Measurements from ENCODE around the gene B4GAT1. TPM values are rescaled to one million over a fixed set of nuclear protein-coding genes. Genes with fewer than 3 reads are reported as not detected.

The B4GAT1 gene
- polyA plus RNA-seq, 1 donor from 2014 or later = 162 TPM

GRCh38 chr11:66339686-66340483 is 7.5 kb downstream of the B4GAT1 start:
- H2AFZ ChIP-seq (ENCODE audit: low read depth, low read length) = no peak overlapping the region
- no peaks in the 10 kb centered on the region for H3F3A ChIP-seq (ENCODE audit: insufficient read depth, low read length, poor library complexity, severe bottlenecking)
- no peak overlapping the region for H3K9ac ChIP-seq (ENCODE audit: low read length)
- H3K79me2 ChIP-seq (replicated peaks; ENCODE audit: insufficient read depth, low read length) = peaks cover 15% of the 10 kb centered on the region
- no peaks in the 10 kb centered on the region for H3K27me3 ChIP-seq (ENCODE audit: insufficient read depth, low read depth, low read length)
- H3K9me3 ChIP-seq (ENCODE audit: low read length) = no peaks in the 10 kb centered on the region
- H3K4me2 ChIP-seq (ENCODE audit: low read length) = no peak overlapping the region
- no peaks in the 10 kb centered on the region for H4K20me1 ChIP-seq (ENCODE audit: insufficient read depth)
- TF ChIP-seq EP300 (conservative IDR thresholded peaks at IDR 0.05; ENCODE audit: poor library complexity, severe bottlenecking) = no peak
- no peak for TF ChIP-seq MXI1 (conservative IDR thresholded peaks at IDR 0.05; ENCODE audit: poor library complexity, severe bottlenecking)
- TF ChIP-seq EZH2 (IDR thresholded peaks at IDR 0.05; ENCODE audit: borderline replicate concordance, insufficient read depth, low read length, poor library complexity, severe bottlenecking) = no peak
- no peak for TF ChIP-seq POLR2AphosphoS5 (IDR thresholded peaks at IDR 0.05)
- no peak for TF ChIP-seq SMC3 (conservative IDR thresholded peaks at IDR 0.05; ENCODE audit: poor library complexity)
- no peak for TF ChIP-seq TAF1 (IDR thresholded peaks at IDR 0.05; ENCODE audit: low read depth)
- H3K27ac ChIP-seq (ENCODE audit: low read length) = no peak overlapping the region
- H3K36me3 ChIP-seq (ENCODE audit: insufficient read depth, low read length) = no peaks in the 10 kb centered on the region
- H3K4me3 ChIP-seq (ENCODE audit: low read length) = no peak overlapping the region
- H3K9me2 ChIP-seq (ENCODE audit: insufficient read depth, low read length) = no peaks in the 10 kb centered on the region

DNA sequence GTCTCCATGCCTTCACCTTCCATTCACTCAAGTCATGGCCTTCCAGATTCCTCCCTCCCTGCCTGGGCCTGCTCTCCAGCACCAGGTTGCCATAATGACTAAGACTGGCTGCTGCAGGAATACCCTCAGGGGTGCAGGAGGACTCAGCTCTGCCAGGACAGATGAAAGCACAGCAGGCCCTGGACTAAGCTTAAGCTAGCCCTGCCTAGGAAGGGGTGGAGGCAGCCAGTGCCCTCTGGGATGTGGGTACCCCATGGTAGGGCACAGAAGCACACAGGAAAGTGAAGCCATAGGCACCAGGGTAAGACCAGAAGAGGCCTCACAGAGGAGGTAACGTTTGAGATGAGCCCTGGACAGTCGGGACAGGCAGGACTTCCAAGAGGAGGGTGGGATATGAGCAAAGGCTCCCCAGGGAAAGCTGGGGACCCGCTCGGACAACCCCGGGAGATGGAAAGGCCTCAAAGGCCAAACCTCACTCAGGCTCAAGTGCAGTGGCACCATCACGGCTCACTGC is 8.2 kb downstream of the B4GAT1 start:
- Histone ChIP-seq H3K9ac (ENCODE audit: low read length) (no peak overlapping the region), H3K4me3 (ENCODE audit: low read length) (no peak overlapping the region), H3K79me2 (replicated peaks; ENCODE audit: insufficient read depth, low read length) (peaks cover 12% of the 10 kb centered on the region), H3F3A (ENCODE audit: insufficient read depth, low read length, poor library complexity, severe bottlenecking) (no peaks in the 10 kb centered on the region), H3K27me3 (ENCODE audit: insufficient read depth, low read depth, low read length) (no peaks in the 10 kb centered on the region), H2AFZ (ENCODE audit: low read depth, low read length) (no peak overlapping the region), H3K9me2 (ENCODE audit: insufficient read depth, low read length) (no peaks in the 10 kb centered on the region), H4K20me1 (ENCODE audit: insufficient read depth) (no peaks in the 10 kb centered on the region), H3K27ac (ENCODE audit: low read length) (no peak overlapping the region), H3K9me3 (ENCODE audit: low read length) (no peaks in the 10 kb centered on the region), H3K36me3 (ENCODE audit: insufficient read depth, low read length) (no peaks in the 10 kb centered on the region), H3K4me2 (ENCODE audit: low read length) (no peak overlapping the region)
- no peak for TF ChIP-seq MXI1 (conservative IDR thresholded peaks at IDR 0.05; ENCODE audit: poor library complexity, severe bottlenecking)
- no peak for TF ChIP-seq EP300 (conservative IDR thresholded peaks at IDR 0.05; ENCODE audit: poor library complexity, severe bottlenecking)
- no peak for TF ChIP-seq CTCF (IDR thresholded peaks at IDR 0.05; ENCODE audit: poor library complexity, severe bottlenecking)
- TF ChIP-seq POLR2AphosphoS5 (IDR thresholded peaks at IDR 0.05) = no peak

DNA sequence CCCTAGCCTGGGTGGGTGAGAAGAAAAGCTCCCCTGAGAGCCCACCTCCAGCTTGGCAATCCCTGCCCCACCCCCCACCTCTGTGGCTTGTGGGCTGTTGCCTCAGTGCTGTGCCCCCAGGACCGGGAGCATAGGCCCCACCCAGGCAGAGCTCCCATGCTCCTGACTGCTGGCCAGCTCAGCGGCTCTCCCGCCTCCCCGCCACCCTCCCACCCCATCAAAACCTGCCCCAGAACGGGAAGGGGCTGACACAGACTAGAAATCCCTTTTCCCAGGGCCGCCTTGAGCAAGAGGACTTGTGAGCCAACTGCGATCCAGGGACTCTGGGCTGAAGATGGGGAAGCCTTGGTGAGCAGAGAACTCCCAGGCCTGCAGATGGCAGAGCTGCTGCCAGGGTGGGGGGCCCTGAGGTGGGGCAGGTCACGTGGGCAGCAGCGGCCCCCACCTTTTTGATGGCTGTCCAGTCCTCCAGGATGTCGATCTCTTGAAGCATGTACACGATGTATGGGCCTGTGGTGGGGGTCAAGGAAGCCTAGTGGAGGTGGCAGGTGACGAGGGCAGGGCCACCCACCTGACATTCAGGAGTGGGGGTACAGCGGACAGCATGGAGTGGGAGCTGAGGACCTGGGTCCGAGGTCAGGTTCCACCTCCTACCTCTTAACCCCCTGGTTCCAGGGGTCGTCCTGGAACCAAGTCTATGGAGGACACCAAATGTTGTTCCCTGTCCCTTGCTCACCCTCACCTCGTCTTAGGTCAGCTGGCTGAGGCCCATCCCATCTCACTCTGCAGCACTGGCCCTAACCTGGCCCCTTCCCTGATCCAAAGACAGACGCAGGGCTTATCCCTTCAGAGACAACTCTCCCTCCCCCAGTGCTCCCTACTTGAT is 8.9 kb downstream of the B4GAT1 start:
- no peaks in the 10 kb centered on the region for H3F3A ChIP-seq (ENCODE audit: insufficient read depth, low read length, poor library complexity, severe bottlenecking)
- H3K36me3 ChIP-seq (ENCODE audit: insufficient read depth, low read length) = no peaks in the 10 kb centered on the region
- no peaks in the 10 kb centered on the region for H3K9me3 ChIP-seq (ENCODE audit: low read length)
- TF ChIP-seq EP300 (conservative IDR thresholded peaks at IDR 0.05; ENCODE audit: poor library complexity, severe bottlenecking) (no peak), POLR2AphosphoS5 (IDR thresholded peaks at IDR 0.05) (no peak), TAF1 (IDR thresholded peaks at IDR 0.05; ENCODE audit: low read depth) (no peak), EZH2 (IDR thresholded peaks at IDR 0.05; ENCODE audit: borderline replicate concordance, insufficient read depth, low read length, poor library complexity, severe bottlenecking) (no peak), CTCF (IDR thresholded peaks at IDR 0.05; ENCODE audit: poor library complexity, severe bottlenecking) (no peak), SMC3 (conservative IDR thresholded peaks at IDR 0.05; ENCODE audit: poor library complexity) (no peak), RAD21 (conservative IDR thresholded peaks at IDR 0.05) (no peak), MXI1 (conservative IDR thresholded peaks at IDR 0.05; ENCODE audit: poor library complexity, severe bottlenecking) (no peak), REST (IDR thresholded peaks at IDR 0.05; ENCODE audit: borderline replicate concordance) (no peak)
- no peak overlapping the region for H3K9ac ChIP-seq (ENCODE audit: low read length)
- no peak overlapping the region for H3K4me2 ChIP-seq (ENCODE audit: low read length)
- no peaks in the 10 kb centered on the region for H3K9me2 ChIP-seq (ENCODE audit: insufficient read depth, low read length)
- H3K4me3 ChIP-seq (ENCODE audit: low read length) = no peak overlapping the region
- H4K20me1 ChIP-seq (ENCODE audit: insufficient read depth) = no peaks in the 10 kb centered on the region
- no peaks in the 10 kb centered on the region for H3K27me3 ChIP-seq (ENCODE audit: insufficient read depth, low read depth, low read length)
- H2AFZ ChIP-seq (ENCODE audit: low read depth, low read length) = no peak overlapping the region
- no peak overlapping the region for H3K27ac ChIP-seq (ENCODE audit: low read length)
- peaks cover 5% of the 10 kb centered on the region for H3K79me2 ChIP-seq (replicated peaks; ENCODE audit: insufficient read depth, low read length)

All from neural cell (in vitro differentiated cells).